A549 (cell line): ENCODE data around the gene SLC4A7.

Source experiments
- CTCF ChIP-seq: fragments of >200 bp; sonication (Bioruptor Twin); formaldehyde crosslinking; IDR thresholded peaks from 3 replicates; pipeline ENCODE4 v1.5.1; 2016
- FOSB ChIP-seq: fragments of 250-450 bp; sonication (Bioruptor Pico); IDR thresholded peaks from 2 replicates; pipeline ENCODE4 v1.5.0; 2020; ENCODE audit warnings: mild to moderate bottlenecking, moderate library complexity
- MAZ ChIP-seq: fragments of 150-350 bp; IDR thresholded peaks from 2 replicates; pipeline ENCODE4 v1.6.1; 2014; ENCODE audit warnings: antibody characterized with exemption, low read depth, low read length, borderline replicate concordance
- POLR2A ChIP-seq: IDR thresholded peaks from 2 replicates; pipeline ENCODE4 v1.6.1; 2012; ENCODE audit warnings: mild to moderate bottlenecking, low read length
- SMC3 ChIP-seq: fragments of >200 bp; sonication (Bioruptor Twin); formaldehyde crosslinking; IDR thresholded peaks from 3 replicates; pipeline ENCODE4 v1.6.1; 2018; ENCODE audit warnings: inconsistent platforms

- no peak for TF ChIP-seq SMC3
- TF ChIP-seq POLR2A, result no peak
- no peak for TF ChIP-seq MAZ
- TF ChIP-seq CTCF, result no peak
- no peak for TF ChIP-seq FOSB (CRISPR knock-in tag)
Observed at GRCh38 chr3:27326629-27327545, 157.3 kb downstream of the SLC4A7 start.
